Brain microvascular endothelial cell (primary cell): Measurements from ENCODE around the gene THRB.

Experiments used
- DNase-seq: peaks from one replicate; pipeline ENCODE4 v3.0.0-alpha.2; 2020
- H3K27ac ChIP-seq: fragments of 250-450 bp; sonication (Bioruptor Pico); 2 replicates; pipeline ENCODE4 v1.5.1; 2020; ENCODE audit warnings: mild to moderate bottlenecking, moderate library complexity
- H3K27me3 ChIP-seq: fragments of 250-450 bp; sonication (Bioruptor Pico); replicated peaks from 2 replicates; pipeline ENCODE4 v1.5.1; 2020; ENCODE audit warnings: mild to moderate bottlenecking
- H3K36me3 ChIP-seq: fragments of 250-450 bp; sonication (Bioruptor Pico); replicated peaks from 2 replicates; pipeline ENCODE4 v1.5.1; 2020; ENCODE audit warnings: mild to moderate bottlenecking
- H3K4me3 ChIP-seq: 2 replicates; pipeline ENCODE4 v1.5.1; 2011; ENCODE audit warnings: low read depth, mild to moderate bottlenecking, control low read depth, low read length, moderate library complexity
- in situ Hi-C: cut with HindIII; loops from 2 replicates; pipeline ENCODE4 v1.10.0; 2017; ENCODE audit warnings: low sequenced_read_pairs, low pct_ligation_motif_present
- TF ChIP-seq, protein P1 (sequence below): IDR thresholded peaks from 2 replicates; pipeline ENCODE4 v1.5.1; 2011; ENCODE audit warnings: low read depth, mild to moderate bottlenecking, moderate library complexity, low read length, control low read depth, inconsistent platforms; ENCODE audit errors: missing control alignments

Gene THRB

GRCh38 chr3:24184528-24185176, 310.0 kb downstream of the THRB start:
- in situ Hi-C loops = no loop called here
- Histone ChIP-seq H3K36me3 (no peaks in the 10 kb centered on the region), H3K4me3 (no peak overlapping the region), H3K27ac (no peak overlapping the region), H3K27me3 (no peaks in the 10 kb centered on the region)
- TF ChIP-seq, protein P1, sequence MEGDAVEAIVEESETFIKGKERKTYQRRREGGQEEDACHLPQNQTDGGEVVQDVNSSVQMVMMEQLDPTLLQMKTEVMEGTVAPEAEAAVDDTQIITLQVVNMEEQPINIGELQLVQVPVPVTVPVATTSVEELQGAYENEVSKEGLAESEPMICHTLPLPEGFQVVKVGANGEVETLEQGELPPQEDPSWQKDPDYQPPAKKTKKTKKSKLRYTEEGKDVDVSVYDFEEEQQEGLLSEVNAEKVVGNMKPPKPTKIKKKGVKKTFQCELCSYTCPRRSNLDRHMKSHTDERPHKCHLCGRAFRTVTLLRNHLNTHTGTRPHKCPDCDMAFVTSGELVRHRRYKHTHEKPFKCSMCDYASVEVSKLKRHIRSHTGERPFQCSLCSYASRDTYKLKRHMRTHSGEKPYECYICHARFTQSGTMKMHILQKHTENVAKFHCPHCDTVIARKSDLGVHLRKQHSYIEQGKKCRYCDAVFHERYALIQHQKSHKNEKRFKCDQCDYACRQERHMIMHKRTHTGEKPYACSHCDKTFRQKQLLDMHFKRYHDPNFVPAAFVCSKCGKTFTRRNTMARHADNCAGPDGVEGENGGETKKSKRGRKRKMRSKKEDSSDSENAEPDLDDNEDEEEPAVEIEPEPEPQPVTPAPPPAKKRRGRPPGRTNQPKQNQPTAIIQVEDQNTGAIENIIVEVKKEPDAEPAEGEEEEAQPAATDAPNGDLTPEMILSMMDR = no peak
- no peak for DNase-seq

- TF ChIP-seq, protein P1 = no peak
- in situ Hi-C loops = no loop called here
- Histone ChIP-seq H3K36me3 (no peaks in the 10 kb centered on the region), H3K27ac (no peak overlapping the region), H3K27me3 (no peaks in the 10 kb centered on the region), H3K4me3 (no peak overlapping the region)
- no peak for DNase-seq
Measured at GRCh38 chr3:24182756-24183155, 311.9 kb downstream of the THRB start.

- in situ Hi-C loops = no loop called here
- no peaks in the 10 kb centered on the region for H3K27me3 ChIP-seq
- TF ChIP-seq, protein P1 = no peak
- H3K36me3 ChIP-seq = no peaks in the 10 kb centered on the region
- DNase-seq = no peak
- H3K27ac ChIP-seq = no peak overlapping the region
- H3K4me3 ChIP-seq = no peak overlapping the region
Measured at GRCh38 chr3:24181256-24181655, 313.4 kb downstream of the THRB start.

DNA sequence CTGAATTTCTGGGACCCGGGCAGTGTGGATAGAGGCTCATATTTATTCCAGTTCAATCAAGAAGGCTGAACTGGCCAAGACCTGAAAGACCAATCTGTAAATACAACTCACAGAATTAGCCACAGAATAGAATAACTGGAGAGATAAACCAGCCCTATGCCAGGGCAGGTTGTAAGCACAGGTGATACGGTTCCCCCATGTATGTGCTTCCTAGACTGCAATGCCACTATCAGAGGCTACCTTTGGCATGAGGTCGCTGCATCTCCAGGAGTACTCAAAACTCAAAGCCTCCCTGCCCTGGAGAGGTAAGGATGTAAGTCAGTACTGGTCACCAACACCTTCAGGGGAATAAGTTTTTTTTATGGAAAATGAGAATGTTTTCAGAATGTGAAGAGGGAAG, 314.0 kb downstream of the THRB start:
- DNase-seq = no peak
- H3K36me3 ChIP-seq = no peaks in the 10 kb centered on the region
- in situ Hi-C loops = no loop called here
- H3K4me3 ChIP-seq = no peak overlapping the region
- no peaks in the 10 kb centered on the region for H3K27me3 ChIP-seq
- TF ChIP-seq, protein P1 = no peak
- no peak overlapping the region for H3K27ac ChIP-seq

DNA sequence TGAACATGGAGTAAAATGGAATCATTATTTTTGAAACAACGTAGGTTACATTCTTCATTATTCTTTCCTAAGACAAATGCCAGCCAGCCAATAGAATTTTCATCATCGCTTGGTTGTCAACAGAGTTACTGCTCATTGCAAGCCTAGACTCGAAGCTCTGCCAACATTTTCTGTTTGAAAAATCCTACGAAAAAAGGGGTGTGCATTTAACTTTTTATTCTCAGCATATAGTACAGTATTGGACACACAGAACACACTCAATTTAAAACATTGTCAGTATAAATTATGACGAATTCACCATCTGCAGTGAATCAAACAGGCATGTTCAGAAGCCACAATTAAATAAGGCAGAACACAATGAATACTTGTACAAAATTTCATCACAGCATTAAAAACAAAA, 317.4 kb downstream of the THRB start:
- TF ChIP-seq, protein P1 = no peak
- Histone ChIP-seq H3K27me3 (no peaks in the 10 kb centered on the region), H3K27ac (no peak overlapping the region), H3K4me3 (no peak overlapping the region), H3K36me3 (no peaks in the 10 kb centered on the region)
- no peak for DNase-seq
- in situ Hi-C loops = no loop called here

GRCh38 chr3:24174614-24175013, 320.0 kb downstream of the THRB start:
- no peaks in the 10 kb centered on the region for H3K36me3 ChIP-seq
- in situ Hi-C loops = no loop called here
- H3K27ac ChIP-seq = no peak overlapping the region
- no peaks in the 10 kb centered on the region for H3K27me3 ChIP-seq
- TF ChIP-seq, protein P1 = no peak
- no peak overlapping the region for H3K4me3 ChIP-seq
- DNase-seq = no peak
